Esophagus muscularis mucosa (tissue), 3 donors: ENCODE data around the gene MBTPS1.

ENCODE experiments used
- CTCF ChIP-seq, 3 experiments: fragments of 200-600 bp in 2 of 3; fragments of 450-650 bp in 1 of 3; sonication (generic) in 2 of 3; IDR thresholded peaks; one replicate each; pipeline ENCODE4 v1.5.1; 2017 to 2019; ENCODE audit warnings: antibody characterized with exemption in 3 of 3, mild to moderate bottlenecking in 2 of 3, moderate library complexity in 1 of 3
- POLR2A ChIP-seq: fragments of 450-650 bp; IDR thresholded peaks from one replicate; pipeline ENCODE4 v1.6.1; 2017; ENCODE audit warnings: antibody characterized with exemption, moderate library complexity, mild to moderate bottlenecking, low read depth

GRCh38 chr16:84063980-84064379 lies 52.8 kb downstream of the MBTPS1 start:
- no peak for TF ChIP-seq POLR2A
- TF ChIP-seq CTCF (IDR thresholded peaks at IDR 0.05) = no peak
